Measurements from ENCODE around the gene TMEM8B. TPM values are rescaled to one million over a fixed set of nuclear protein-coding genes. Genes with fewer than 3 reads are reported as not detected.

TMEM8B gene
- total and polyA plus RNA-seq, 9 of the 15 experiments (the other 6 are each of a cell fraction or from before 2014, with no cell fraction given), result 0.01 to 2.2 (median 1.1) TPM

DNA sequence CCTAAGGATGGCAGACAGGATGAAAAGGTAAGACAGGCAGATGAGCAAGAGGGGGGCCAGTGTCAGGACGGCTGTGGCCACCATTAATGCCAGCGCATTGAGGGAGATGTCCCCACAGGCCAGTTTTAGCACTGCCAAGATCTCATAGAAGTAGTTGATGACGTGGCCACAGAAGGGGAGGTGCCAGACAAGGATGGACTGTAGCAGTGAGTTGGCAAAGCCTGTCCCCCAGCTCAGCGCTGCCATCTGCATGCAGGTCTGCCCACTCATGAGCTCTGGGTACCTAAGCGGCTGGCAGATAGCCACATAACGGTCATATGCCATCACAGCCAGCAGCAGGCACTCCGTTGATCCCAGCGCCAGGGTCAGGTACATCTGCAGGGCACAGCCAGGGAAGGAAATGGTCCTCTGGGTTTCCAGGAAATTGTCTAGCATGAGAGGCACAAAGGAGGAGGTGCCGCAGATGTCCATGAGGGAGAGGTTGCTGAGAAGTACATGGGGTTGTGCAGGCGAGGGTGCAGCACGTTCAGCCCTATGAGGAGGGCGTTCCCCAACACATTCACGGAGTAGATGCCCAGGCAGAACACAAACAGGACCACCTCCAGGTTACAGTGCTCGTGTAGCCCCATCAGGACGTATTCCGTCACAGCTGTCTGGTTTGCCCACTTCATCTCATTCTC, 30.4 kb downstream of the TMEM8B start:
- ChIA-PET POLR2A (no interaction called here), CTCF (ENCODE audit: low intra/inter-chr PET ratio) (no interaction called here)
- H3K4me2 ChIP-seq (ENCODE audit: insufficient read depth, low read length), result no peak overlapping the region
- intact Hi-C loops (cut with micrococcal nuclease) (no loop called here), in situ Hi-C loops (cut with MboI) (no loop called here)
- no peaks in the 10 kb centered on the region for H3K79me2 ChIP-seq (ENCODE audit: control insufficient read depth, insufficient read depth, low read length)
- H3K27ac ChIP-seq (ENCODE audit: extremely low read depth, low read depth, low read length), result no peak overlapping the region
- no TSS peak for BruUV-seq (replicated peaks)
- DNase-seq (ENCODE audit: extremely low read depth in 1 of 4, low spot score in 3 of 4) (peak in 2 of 4 experiments; percentile 16 to 18), ATAC-seq (no peak), FAIRE-seq (no peak)
- no peaks in the 10 kb centered on the region for H3K4me1 ChIP-seq (replicated peaks in 1 of 2; ENCODE audit: control insufficient read depth in 2 of 2, insufficient read depth in 2 of 2, low read length in 2 of 2)
- no peaks in the 10 kb centered on the region for H4K20me1 ChIP-seq (replicated peaks; ENCODE audit: control insufficient read depth, insufficient read depth, low read length)
- no peak overlapping the region for H3K9ac ChIP-seq (ENCODE audit: insufficient read depth in 1 of 2, low read depth in 2 of 2, low read length in 2 of 2)
- H3K36me3 ChIP-seq (ENCODE audit: control insufficient read depth, insufficient read depth, low read length), result no peaks in the 10 kb centered on the region
- no peaks in the 10 kb centered on the region for H3K9me3 ChIP-seq (replicated peaks; ENCODE audit: control insufficient read depth, insufficient read depth, low read depth, low read length)
- no peak overlapping the region for H2AFZ ChIP-seq (ENCODE audit: low read depth, low read length)
- H3K27me3 ChIP-seq (ENCODE audit: control insufficient read depth in 2 of 2, insufficient read depth in 2 of 2, low read length in 2 of 2), result peaks cover 18 to 74% of the 10 kb centered on the region in 2 experiments
- 0% methylated on average over 16 of the region's 16 CpGs for WGBS (ENCODE audit: insufficient coverage, low coverage, missing lambda C conversion rate)
- H3K4me3 ChIP-seq, result no peak overlapping the region
- H3K9me1 ChIP-seq (ENCODE audit: control insufficient read depth, insufficient read depth, low read length), result no peaks in the 10 kb centered on the region
- no peak for TF ChIP-seq JUND (IDR thresholded peaks at IDR 0.05; ENCODE audit: borderline replicate concordance, low read depth, low read length)
- TF ChIP-seq JUND (tag; IDR thresholded peaks at IDR 0.05; ENCODE audit: borderline replicate concordance, low read depth, low read length), result no peak
- TF ChIP-seq CTCFL (IDR thresholded peaks at IDR 0.05; ENCODE audit: borderline replicate concordance, insufficient read depth, low read depth, low read length, poor library complexity, severe bottlenecking), result no peak
- TF ChIP-seq ILK (tag; IDR thresholded peaks at IDR 0.05; ENCODE audit: borderline replicate concordance, low read depth), result no peak
- no peak for TF ChIP-seq CBX2 (IDR thresholded peaks at IDR 0.05; ENCODE audit: insufficient read depth, low read length, poor library complexity, severe bottlenecking)
- TF ChIP-seq HDAC6 (IDR thresholded peaks at IDR 0.05; ENCODE audit: low read depth, low read length), result no peak
- no peak for TF ChIP-seq NFATC3 (IDR thresholded peaks at IDR 0.05)
- no peak for TF ChIP-seq THAP12 (CRISPR knock-in tag; IDR thresholded peaks at IDR 0.05)
- no peak for TF ChIP-seq SNAPC5 (CRISPR knock-in tag; IDR thresholded peaks at IDR 0.05)
- no peak for TF ChIP-seq MYC (IDR thresholded peaks at IDR 0.05; ENCODE audit: low read depth, low read length)
- TF ChIP-seq MYC (CRISPR knock-in tag; IDR thresholded peaks at IDR 0.05; ENCODE audit: borderline replicate concordance, low read depth), result no peak
- TF ChIP-seq TGIF2 (CRISPR knock-in tag; IDR thresholded peaks at IDR 0.05), result no peak
- TF ChIP-seq ATF1 (CRISPR knock-in tag; IDR thresholded peaks at IDR 0.05), result no peak
- TF ChIP-seq ATF1 (tag; IDR thresholded peaks at IDR 0.05), result no peak
- TF ChIP-seq, protein P1, sequence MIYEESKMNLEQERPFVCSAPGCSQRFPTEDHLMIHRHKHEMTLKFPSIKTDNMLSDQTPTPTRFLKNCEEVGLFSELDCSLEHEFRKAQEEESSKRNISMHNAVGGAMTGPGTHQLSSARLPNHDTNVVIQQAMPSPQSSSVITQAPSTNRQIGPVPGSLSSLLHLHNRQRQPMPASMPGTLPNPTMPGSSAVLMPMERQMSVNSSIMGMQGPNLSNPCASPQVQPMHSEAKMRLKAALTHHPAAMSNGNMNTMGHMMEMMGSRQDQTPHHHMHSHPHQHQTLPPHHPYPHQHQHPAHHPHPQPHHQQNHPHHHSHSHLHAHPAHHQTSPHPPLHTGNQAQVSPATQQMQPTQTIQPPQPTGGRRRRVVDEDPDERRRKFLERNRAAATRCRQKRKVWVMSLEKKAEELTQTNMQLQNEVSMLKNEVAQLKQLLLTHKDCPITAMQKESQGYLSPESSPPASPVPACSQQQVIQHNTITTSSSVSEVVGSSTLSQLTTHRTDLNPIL (CRISPR knock-in tag; IDR thresholded peaks at IDR 0.05), result no peak
- TF ChIP-seq PYGO2 (tag; IDR thresholded peaks at IDR 0.05), result no peak
- TF ChIP-seq ZNF766 (CRISPR knock-in tag; conservative IDR thresholded peaks at IDR 0.05), result no peak
